Dedifferentiated amniotic fluid mesenchymal stem cell (primary cell): ENCODE data around the gene SEMA5A.

Source experiments
- DNase-seq: peaks from one replicate; pipeline ENCODE4 v3.0.0-alpha.2; 2016; ENCODE audit errors: extremely low spot score

The SEMA5A gene

GRCh38 chr5:9474219-9475002, 71.5 kb downstream of the SEMA5A start:
- DNase-seq, result no peak

DNA sequence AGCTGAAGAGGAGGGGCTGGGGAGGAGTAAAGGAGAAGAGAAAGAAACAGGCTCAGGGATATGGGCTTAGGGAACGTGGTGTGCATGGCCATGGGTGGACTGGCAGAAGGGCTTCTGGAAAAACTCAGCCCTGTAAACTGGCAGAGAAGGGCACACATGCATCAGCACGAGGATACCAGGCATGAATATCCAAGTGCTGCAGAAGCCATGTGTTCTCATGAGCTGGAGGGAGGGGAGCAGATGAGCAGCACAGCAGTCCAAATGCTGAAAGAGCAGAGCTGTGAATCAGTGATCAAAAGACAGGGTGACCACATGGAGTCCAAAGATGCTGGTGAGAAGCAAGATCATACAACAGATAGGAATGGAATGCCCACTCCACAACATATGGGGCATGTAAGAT, 72.3 kb downstream of the SEMA5A start:
- no peak for DNase-seq

- DNase-seq, result no peak
Observed at GRCh38 chr5:9470410-9470809, 75.5 kb downstream of the SEMA5A start.

GRCh38 chr5:9468060-9468388, 77.9 kb downstream of the SEMA5A start:
- peak; percentile 81 for DNase-seq

DNA sequence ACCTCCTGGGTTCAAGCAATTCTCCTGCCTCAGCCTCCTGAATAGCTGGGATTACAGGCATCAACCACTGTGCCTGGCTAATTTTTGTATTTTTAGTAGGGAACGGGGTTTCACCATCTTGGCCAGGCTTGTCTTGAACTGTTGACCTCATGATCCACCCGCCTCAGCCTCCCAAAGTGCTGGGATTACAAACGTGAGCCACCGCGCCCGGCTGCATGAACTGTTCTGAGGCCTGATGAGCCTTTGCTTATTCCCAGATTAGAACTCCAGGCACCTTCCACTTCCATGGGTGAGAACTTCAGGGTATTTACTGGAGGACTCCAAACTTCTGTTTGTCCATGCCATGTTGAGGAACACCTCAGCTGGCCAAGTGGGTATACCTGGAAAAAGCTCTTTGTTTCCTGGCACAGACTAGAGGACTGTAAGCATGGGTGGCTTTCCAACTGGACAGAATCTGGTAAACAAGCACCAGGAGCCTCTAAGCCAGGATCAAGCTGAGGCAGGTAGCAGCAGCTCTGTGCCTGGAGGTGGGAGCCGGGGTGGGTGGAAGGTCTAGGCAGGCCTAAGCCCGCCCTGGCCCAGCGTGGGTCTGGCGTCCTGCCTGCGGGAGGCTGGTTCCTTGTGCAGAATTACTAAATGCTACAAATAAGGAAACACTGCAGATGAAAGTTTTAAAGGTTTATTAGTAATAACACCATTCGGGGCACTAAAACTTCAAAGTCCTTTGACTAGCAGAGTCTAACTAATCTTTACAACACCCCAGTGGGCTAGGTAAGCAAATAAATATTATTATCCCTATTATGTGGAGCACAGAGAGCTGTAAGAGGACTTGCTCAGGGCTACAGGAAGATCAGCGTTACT, 78.4 kb downstream of the SEMA5A start:
- DNase-seq, result no peak

GRCh38 chr5:9466697-9467096, 79.2 kb downstream of the SEMA5A start:
- peak; percentile 23 for DNase-seq

DNA sequence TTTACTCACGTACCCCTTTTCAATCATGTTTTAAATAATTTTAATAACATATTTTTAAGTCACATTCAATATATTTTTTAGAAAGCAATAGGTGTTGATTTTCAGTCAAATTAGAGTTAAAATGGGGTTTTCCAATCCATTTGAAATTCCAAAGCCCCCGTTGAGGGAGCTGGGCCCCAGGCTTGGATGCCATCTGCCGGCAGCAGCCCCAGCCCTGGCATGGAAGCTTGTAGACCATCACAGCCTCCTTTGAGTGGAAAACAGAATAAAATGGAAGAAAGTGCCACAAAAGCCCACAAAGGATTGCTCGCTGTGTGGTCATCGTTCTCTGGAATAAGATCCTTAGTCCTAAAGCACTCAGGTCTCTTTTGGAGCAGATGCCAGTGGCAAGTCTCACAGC, 81.4 kb downstream of the SEMA5A start:
- DNase-seq, result no peak

GRCh38 chr5:9462109-9462508, 83.8 kb downstream of the SEMA5A start:
- no peak for DNase-seq

DNA sequence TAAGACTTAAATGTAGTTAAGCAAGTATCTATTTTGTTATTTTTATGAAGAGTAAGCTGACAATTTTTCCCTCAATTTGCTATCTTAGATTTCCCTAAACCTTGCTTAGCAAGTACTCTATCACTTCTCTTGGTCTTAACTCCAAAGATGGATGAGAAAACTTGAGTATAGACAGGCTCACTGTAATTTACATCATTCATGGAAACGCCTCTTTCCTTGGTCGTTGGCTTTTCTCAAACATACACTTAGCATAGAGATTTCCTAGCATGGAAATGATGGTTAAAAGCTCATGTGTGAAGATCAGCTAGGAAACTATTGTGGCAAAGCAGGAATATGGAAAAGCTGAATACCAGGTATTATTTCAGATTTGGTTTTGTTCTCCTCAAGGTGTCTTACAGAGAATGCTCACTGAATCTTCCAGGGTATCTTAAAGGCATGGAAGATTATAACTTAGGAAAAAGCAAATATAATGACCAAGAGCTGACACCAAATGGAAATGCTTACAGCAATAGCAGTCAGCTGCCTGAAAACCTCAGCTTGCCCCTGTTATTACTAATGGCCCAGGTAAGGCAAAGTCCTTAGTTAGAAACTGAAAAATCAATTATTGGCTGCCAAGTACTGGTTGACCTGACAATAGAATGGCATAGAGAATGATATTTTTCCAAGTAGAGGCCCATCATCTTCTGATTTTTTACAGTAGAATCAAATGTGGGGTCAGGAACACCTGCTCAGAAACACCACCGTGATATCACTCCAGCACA, 84.8 kb downstream of the SEMA5A start:
- no peak for DNase-seq

GRCh38 chr5:9456435-9457042, 89.3 kb downstream of the SEMA5A start:
- peak; percentile 57 for DNase-seq

GRCh38 chr5:9455826-9456434, 89.9 kb downstream of the SEMA5A start:
- no peak for DNase-seq

GRCh38 chr5:9454491-9454890, 91.4 kb downstream of the SEMA5A start:
- DNase-seq, result no peak

- DNase-seq, result no peak
Observed at GRCh38 chr5:9454012-9454481, 91.8 kb downstream of the SEMA5A start.

DNA sequence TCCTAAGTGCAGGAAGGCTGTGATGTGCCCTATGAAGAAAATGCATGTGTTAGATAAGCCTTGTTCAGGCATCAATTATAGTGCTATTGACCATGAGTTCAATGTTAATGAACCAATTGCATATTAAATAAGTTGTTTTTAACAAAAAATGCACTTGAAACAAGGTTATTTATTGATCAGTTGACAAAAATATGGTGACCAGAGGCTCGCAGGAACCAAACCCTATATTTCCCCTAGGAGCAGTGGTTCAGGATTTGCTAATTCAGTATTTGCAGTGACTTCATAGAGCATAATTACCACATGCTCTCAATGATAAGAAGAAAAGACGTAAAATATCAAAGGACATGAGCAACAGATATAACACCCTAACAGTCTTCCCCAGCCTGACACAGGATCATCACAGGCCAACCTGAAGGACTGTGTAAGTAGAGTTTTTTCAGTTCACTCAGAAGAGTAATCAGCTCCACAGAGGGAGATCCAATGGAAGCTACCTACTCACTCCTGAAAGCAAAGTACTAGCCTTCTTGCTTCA, 92.3 kb downstream of the SEMA5A start:
- no peak for DNase-seq

GRCh38 chr5:9452181-9452580, 93.7 kb downstream of the SEMA5A start:
- no peak for DNase-seq

DNA sequence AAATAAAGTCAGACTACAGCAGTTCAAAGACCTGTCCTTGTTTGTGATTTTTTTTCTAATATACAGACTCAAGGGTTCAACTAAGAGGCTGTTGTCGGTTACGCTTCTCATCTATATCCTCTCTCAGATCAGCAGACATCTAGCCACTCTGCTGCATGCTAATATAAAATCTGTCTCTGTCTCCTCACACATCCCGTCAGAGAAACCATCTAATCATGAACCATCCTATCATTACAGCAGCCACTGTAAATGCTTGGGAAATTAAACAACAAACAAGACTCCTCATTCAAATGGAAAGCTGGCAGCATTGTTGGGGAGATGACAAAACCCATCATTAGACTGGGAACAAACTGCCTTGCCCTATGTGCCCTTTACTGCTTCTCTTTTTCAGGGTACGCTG, 94.8 kb downstream of the SEMA5A start:
- DNase-seq, result no peak

GRCh38 chr5:9447691-9448090, 98.2 kb downstream of the SEMA5A start:
- no peak for DNase-seq

GRCh38 chr5:9445826-9446388, 100.0 kb downstream of the SEMA5A start:
- DNase-seq, result no peak

- no peak for DNase-seq
Observed at GRCh38 chr5:9444346-9444745, 101.5 kb downstream of the SEMA5A start.

DNA sequence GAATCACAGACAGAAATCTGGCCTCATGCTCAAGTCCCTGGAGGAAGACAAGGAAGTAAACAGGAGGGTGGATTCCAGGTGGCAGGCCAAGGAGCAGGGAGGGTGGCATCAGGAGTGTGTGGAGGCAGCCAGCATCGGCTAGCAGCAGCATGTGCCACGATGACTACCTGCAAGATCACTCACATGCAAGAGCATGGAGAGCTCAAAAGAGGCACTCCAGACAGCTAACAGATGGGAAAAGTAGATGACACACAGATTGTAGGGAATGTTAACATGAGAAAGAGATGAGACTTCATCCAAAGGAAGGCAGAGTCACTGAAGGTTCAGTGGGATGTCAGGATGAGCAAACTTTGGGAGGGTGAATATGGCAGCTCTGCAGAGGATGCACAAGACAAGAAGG, 104.3 kb downstream of the SEMA5A start:
- DNase-seq, result no peak

GRCh38 chr5:9440517-9440916, 105.4 kb downstream of the SEMA5A start:
- no peak for DNase-seq
